Left colon (tissue), 2 donors: ENCODE measurements around the gene NCKAP5. TPM values are rescaled to one million over a fixed set of nuclear protein-coding genes. Genes with fewer than 3 reads are reported as not detected.

Source experiments
- ATAC-seq: fragments of 200-7000 bp; cut with Tn5 transposase; one replicate; pipeline ENCODE4 v1.9.1; 2020; ENCODE audit warnings: mild to moderate bottlenecking, moderate library complexity
- DNase-seq, 2 donors: peaks; one replicate each; pipeline ENCODE4 v3.0.0-alpha.2; 2020
- intact Hi-C, 2 donors: fragments of 100-400 bp; cut with DNase I in 1 of 2; cut with micrococcal nuclease in 1 of 2; formaldehyde crosslinking; loops; one replicate each; pipeline versions ENCODE4 v1.11.2 to v1.14.0; 2022; cut with DNase I, micrococcal nuclease
- total RNA-seq, 2 donors: library from RNA; stranded (reverse); fragmentation: NEBNext Ultra II Directional; extraction: Animal tissue kit (Norgen Biotek cat#: 25700); gene quantifications; one replicate each; pipeline ENCODE4 v1.2.1, GENCODE V29; 2021
- donor health status: DM: no; HTN: no; CAD: no.
- donor health status: DM: yes; HTN: yes; CAD: no.

The NCKAP5 gene
- total RNA-seq, 2 donors from 2014 or later = 2.0 to 5.8 TPM

GRCh38 chr2:133167223-133167622, 401.0 kb downstream of the NCKAP5 start:
- ATAC-seq = no peak
- intact Hi-C loops = no loop called here

GRCh38 chr2:133166031-133166430, 402.2 kb downstream of the NCKAP5 start:
- DNase-seq (no peak), ATAC-seq (no peak)
- intact Hi-C loops = no loop called here

More at GRCh38 chr2:133167223-133167622, 401.0 kb downstream of the NCKAP5 start:
- DNase-seq = no peak

GRCh38 chr2:133163111-133163510, 405.2 kb downstream of the NCKAP5 start:
- ATAC-seq (no peak), DNase-seq (no peak)
- intact Hi-C loops = no loop called here

DNA sequence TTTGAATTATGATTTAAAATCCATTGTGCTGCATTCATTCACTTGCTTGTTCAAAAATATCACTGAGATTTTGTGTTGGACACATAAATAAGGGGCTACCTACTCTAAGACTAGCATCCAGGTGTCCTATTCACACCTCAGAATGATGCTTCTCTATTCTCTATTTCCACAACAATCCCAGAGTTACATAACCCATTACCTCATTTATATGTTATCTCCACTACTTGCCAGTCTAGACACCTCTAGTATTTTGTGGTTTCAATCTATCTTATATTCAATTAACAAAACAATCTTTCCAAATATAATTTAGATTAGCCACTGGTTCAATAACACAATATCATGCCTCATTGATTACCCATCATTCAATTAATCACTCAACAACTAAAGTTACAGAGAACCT, 409.8 kb downstream of the NCKAP5 start:
- ATAC-seq = no peak

DNA sequence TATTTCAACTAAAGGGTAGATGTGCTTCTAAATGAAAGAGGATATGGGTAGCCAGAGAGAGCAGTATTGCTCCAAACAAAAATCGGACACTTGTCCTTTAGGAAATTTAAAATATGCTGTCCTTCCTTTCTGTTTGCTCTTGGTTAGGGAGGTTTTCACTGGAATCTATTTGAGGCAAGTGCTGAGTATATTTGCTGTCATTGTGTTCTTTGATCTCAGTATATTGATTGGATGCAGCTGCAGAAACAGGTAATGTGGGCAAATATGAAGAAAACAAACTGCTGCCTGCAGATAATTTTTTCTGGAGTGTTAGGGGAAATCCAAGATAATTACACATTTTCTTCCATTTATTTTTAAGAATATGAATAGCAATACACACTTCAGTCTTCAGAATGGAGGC, 410.2 kb downstream of the NCKAP5 start:
- no peak for DNase-seq
- ATAC-seq = no peak
- intact Hi-C loops = no loop called here

More for the DNA sequence above, 409.8 kb downstream of the NCKAP5 start:
- no peak for DNase-seq
- intact Hi-C loops = no loop called here

GRCh38 chr2:133157141-133157540, 411.1 kb downstream of the NCKAP5 start:
- intact Hi-C loops = no loop called here
- ATAC-seq (no peak), DNase-seq (no peak)

DNA sequence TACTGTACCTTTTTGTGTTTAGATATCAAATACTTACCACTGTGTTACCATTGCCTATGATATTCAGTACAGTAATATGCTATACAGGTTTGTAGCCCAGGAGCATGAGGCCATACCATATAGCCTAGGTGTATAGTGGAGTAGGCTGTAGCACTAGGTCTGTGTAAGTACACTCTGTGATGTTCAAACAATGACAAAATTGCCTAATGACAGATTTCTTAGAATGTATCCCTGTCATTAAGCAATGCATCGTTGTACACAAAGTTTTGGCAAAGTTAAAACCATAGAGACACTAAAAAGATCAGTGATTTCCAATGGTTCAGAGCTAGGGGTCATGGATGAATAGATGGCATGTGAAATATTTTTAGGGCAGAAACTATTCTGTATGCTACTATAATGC, 415.5 kb downstream of the NCKAP5 start:
- DNase-seq = no peak
- intact Hi-C loops = no loop called here
- no peak for ATAC-seq

DNA sequence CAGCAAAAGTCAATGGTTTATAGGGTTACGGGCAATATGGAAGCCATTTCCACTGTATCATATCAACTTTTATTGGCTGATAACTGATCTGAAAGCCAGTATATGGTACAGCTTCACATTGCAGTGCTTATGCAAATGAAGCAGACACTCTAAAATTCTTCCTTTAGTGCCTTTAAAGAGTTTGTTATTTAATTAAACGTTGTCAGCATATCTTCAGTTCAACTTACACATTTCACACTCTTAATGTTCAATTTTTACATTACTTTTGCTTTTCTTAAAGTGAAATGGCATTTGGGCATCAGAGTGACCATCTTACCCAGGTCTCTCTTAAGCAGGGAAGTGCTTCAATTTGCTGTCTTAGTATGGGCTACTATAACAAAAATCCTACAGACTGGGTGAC, 420.1 kb downstream of the NCKAP5 start:
- no peak for ATAC-seq
- DNase-seq = no peak
- intact Hi-C loops = no loop called here

- intact Hi-C loops = no loop called here
- DNase-seq (no peak), ATAC-seq (no peak)
These were observed 421.4 kb downstream of the NCKAP5 start for GRCh38 chr2:133146893-133147292.

DNA sequence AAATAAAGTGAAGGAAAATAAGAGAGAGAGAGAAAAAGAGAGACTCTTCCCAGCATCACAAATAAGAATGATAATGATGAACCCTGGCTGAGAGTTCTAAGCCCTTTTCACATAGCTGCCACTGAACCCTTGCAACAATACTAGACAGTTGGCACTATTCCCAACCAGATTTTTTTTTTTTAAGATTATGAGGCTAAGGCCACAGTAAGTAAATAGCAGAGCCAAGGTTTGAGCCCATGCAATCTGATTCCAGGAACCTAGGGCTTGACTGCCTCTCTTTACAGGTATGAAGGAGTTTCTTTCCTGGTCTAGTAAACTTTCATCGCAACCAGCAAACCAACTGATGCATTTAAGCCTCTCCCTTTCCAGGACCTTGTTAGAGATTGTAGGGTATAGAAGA, 424.6 kb downstream of the NCKAP5 start:
- ATAC-seq = peak; percentile 64
- intact Hi-C loops = no loop called here
- no peak for DNase-seq

DNA sequence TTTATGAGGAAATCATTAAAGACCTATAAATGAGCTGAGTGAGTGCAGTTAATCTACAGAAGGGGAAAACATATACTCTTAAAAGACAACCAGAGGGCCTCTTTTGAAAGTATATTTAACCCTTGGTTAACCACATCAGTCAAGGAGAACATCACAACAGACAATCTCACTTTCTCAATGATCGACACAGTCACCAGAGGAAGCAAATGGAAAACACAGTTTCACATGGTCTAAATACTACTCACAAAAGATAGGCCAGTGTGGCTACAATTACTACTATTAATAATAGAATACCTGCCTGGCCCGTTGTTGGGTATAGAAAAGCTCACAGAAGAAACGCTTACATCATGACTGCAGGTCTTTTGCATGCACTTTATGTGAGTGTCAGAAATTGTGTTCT, 426.2 kb downstream of the NCKAP5 start:
- no peak for DNase-seq
- intact Hi-C loops = no loop called here
- ATAC-seq = no peak

- intact Hi-C loops = no loop called here
- no peak for DNase-seq
- no peak for ATAC-seq
These were observed 427.6 kb downstream of the NCKAP5 start for GRCh38 chr2:133140620-133141019.

GRCh38 chr2:133139847-133140533, 428.3 kb downstream of the NCKAP5 start:
- intact Hi-C loops = no loop called here
- DNase-seq = no peak
- ATAC-seq = no peak

GRCh38 chr2:133138693-133139092, 429.6 kb downstream of the NCKAP5 start:
- ATAC-seq = no peak
- intact Hi-C loops = no loop called here
- DNase-seq = no peak

GRCh38 chr2:133135035-133135654, 433.1 kb downstream of the NCKAP5 start:
- intact Hi-C loops = no loop called here
- ATAC-seq (no peak), DNase-seq (no peak)

DNA sequence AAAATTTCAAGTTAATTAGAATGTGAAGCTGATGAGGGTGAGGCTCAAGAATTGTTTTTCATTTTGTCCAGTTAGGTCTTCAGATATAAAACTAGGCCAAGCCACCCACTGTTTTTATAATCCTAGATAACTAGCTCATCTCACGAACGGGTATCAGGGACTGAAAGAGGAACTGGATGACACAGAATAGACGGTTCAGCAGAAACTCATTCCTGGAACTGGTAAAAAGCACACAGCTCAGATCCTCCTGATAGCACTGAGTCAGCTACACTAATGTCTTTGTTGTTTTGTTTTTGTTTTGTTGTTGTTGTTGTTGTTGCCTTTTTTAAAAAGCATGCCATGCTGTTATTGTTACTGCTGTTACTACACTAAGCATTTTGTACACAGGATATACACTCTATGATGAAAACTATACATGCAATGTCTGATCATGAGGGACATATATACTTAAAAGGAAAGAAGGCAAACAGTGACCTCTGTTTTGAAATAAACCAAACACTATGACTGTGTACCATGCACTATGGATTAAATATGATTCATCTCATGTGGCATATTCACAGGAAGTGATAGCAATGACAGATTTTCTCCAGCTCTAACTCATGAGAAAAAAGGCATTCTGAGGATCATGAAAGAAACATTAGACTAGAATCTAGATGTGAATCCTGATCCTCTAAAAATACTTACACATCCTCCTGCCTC, 437.6 kb downstream of the NCKAP5 start:
- DNase-seq = no peak
- ATAC-seq = no peak
- intact Hi-C loops = no loop called here

GRCh38 chr2:133124446-133124845, 443.8 kb downstream of the NCKAP5 start:
- intact Hi-C loops = no loop called here
- DNase-seq (no peak), ATAC-seq (no peak)

DNA sequence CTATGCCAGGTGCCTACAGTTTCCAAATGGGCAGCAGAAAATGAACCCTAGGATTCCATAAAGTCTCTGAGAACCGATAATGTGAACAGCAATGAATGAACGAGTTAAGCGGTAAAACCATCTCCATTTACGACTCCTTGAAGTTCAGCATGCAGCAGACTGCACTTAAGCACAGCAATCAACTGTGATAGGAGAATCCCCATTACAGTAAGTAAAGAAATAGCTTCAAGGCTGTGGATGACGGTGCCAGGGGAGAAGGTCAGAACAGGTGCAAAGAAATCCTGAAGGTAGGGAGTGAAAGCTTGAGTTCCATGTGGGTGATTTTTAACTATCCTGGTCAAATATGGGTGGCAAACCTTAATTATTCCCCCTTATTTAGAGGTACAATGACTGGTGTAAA, 444.4 kb downstream of the NCKAP5 start:
- ATAC-seq = no peak

DNA sequence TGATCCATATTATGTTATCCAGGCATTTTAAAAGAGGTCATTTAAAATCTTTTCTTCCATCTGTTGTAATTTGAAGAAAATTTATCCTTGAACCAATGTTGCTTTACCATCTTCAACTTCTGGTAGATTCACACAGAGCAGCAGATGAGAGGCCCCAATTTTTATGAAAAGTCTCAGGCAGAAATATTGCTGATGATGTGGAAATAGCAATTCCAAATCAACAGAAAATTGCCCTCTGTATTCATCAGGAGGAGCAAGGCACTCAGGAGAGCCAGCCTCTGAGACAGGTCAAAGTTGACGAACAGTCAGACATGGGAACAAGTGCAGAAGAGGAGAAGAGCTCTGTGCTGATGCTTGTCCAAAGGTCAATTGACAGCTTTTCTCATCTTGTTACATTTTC, 444.9 kb downstream of the NCKAP5 start:
- no peak for ATAC-seq
- intact Hi-C loops = no loop called here

More for the DNA sequence above, 444.4 kb downstream of the NCKAP5 start:
- no peak for DNase-seq
- intact Hi-C loops = no loop called here

DNA sequence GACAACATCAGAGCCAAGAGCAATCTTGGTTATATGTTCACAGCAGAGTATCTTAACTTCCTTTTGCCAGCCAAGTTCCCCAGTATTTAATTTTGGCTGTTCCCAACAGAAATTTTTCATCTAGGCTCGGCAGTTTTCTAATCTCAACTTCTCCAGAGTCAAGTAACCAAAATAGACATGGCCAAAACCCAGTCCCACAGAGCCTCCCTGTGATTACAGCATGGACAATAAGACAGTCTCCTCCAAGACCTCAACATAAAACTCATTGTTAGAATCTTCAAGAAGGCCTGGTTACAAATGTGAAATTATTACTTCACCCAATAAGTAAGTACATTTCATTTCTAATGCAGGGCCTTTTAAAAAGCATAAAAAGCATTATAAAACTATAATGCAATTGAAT, 445.7 kb downstream of the NCKAP5 start:
- DNase-seq (no peak), ATAC-seq (no peak)
- intact Hi-C loops = no loop called here

More for the DNA sequence above, 444.9 kb downstream of the NCKAP5 start:
- DNase-seq = no peak
